ENCODE data around the gene BMPR1A.
"Not testable (repeated sequence)": the region's sequence is repeated elsewhere in the genome, so short reads cannot be mapped to it uniquely, and the experiment has no call there.

DNA sequence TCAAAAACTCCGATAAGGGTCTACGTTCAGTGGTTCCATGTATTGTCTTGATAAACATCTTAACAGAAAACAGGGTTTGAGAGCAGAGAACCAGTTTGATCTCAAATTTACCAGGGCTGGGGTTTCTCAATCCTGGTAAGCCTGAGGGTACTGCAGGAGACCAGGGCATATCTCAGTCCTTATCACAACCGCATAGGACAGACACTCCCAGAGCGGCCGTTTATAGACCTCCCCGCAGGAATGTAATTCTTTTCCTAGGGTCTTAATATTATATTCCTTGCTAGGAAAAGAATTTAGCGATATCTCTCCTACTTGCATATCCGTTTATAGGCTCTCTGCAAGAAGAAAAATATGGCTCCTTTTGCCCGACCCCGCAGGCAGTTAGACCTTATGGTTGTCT lies 196.3 kb downstream of the BMPR1A start:
- TF ChIP-seq, protein P1, sequence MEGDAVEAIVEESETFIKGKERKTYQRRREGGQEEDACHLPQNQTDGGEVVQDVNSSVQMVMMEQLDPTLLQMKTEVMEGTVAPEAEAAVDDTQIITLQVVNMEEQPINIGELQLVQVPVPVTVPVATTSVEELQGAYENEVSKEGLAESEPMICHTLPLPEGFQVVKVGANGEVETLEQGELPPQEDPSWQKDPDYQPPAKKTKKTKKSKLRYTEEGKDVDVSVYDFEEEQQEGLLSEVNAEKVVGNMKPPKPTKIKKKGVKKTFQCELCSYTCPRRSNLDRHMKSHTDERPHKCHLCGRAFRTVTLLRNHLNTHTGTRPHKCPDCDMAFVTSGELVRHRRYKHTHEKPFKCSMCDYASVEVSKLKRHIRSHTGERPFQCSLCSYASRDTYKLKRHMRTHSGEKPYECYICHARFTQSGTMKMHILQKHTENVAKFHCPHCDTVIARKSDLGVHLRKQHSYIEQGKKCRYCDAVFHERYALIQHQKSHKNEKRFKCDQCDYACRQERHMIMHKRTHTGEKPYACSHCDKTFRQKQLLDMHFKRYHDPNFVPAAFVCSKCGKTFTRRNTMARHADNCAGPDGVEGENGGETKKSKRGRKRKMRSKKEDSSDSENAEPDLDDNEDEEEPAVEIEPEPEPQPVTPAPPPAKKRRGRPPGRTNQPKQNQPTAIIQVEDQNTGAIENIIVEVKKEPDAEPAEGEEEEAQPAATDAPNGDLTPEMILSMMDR (IDR thresholded peaks at IDR 0.05 in 2 of 3, conservative IDR thresholded peaks at IDR 0.05 in 1 of 3; ENCODE audit: borderline replicate concordance in 1 of 3, insufficient read depth in 1 of 3, low read depth in 2 of 3, low read length in 2 of 3), result not testable (repeated sequence)
- not testable (repeated sequence) for TF ChIP-seq EZH2 (IDR thresholded peaks at IDR 0.05)
